GM20000 (cell line): Measurements from ENCODE around the gene TRAPPC10.

Source experiments
- DNase-seq: peaks from one replicate; pipeline ENCODE4 v3.0.0; 2012; ENCODE audit warnings: low spot score
- TF ChIP-seq, protein P1 (sequence below): IDR thresholded peaks from 2 replicates; pipeline ENCODE4 v1.5.1; 2012; ENCODE audit warnings: mild to moderate bottlenecking, control low read depth; ENCODE audit errors: extremely low read depth, missing control alignments

TRAPPC10 gene

DNA sequence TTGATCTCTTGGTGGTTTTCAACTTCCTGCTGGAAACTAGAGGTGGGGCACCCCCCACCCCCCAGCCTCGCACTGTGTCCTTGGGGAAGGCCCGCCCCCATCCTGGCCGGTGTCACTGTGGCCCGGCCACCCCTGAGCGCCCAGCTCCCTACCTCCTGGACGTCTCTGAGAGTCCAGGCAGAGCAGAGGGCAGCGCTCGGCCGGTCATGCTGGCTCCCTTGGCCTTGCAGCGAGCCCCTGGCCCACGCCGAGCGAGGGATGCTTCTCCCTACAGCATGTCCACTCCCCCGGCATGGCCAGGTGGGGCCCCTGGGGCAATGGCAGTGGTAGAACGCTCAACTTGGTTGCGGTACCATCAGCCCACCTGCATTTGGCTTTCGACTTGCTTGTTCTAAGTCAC is 28.7 kb upstream of the TRAPPC10 start:
- DNase-seq: no peak
- TF ChIP-seq, protein P1, sequence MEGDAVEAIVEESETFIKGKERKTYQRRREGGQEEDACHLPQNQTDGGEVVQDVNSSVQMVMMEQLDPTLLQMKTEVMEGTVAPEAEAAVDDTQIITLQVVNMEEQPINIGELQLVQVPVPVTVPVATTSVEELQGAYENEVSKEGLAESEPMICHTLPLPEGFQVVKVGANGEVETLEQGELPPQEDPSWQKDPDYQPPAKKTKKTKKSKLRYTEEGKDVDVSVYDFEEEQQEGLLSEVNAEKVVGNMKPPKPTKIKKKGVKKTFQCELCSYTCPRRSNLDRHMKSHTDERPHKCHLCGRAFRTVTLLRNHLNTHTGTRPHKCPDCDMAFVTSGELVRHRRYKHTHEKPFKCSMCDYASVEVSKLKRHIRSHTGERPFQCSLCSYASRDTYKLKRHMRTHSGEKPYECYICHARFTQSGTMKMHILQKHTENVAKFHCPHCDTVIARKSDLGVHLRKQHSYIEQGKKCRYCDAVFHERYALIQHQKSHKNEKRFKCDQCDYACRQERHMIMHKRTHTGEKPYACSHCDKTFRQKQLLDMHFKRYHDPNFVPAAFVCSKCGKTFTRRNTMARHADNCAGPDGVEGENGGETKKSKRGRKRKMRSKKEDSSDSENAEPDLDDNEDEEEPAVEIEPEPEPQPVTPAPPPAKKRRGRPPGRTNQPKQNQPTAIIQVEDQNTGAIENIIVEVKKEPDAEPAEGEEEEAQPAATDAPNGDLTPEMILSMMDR: no peak

- TF ChIP-seq, protein P1: no peak
- no peak for DNase-seq
Measured at GRCh38 chr21:43983860-43984420, 28.2 kb upstream of the TRAPPC10 start.

DNA sequence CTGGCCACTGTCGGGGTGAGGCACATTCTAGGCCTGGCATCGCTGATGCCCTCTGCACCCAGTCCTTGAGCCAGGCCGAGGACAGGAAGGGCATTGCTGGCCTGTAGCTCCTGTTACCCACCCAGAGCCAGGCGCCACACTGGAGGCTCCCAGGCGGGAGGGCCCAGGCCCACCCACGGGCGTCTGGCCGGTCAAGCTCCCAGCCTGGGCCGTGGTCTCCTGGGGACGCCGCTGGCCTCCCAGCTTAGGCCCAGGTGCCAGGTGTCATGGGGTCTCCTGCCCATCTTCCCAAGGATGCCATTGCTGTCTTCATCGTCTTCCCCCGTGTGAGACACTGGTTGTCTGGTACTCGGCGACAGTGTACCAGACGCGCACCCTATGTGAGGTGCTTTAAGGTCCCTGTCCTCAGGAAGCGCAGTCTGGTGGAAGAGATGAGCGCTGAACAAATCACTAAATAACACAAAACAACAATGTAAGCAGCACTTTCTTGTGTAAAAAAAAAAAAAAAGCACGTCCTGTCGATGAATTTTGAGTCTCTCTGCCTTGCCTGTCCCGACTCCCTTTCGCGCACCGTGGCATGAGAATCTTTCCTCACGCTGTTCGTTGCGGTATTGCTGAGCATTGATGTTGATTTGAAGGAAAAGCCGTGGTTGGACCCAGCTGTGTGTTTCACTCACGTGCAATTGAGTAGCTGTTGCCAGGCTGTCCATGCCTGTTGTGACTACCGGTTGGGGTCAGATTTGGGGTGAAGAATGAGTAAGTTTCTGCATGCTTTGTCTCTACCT is 27.0 kb upstream of the TRAPPC10 start:
- TF ChIP-seq, protein P1: no peak
- no peak for DNase-seq

GRCh38 chr21:43985690-43986251 is 26.3 kb upstream of the TRAPPC10 start:
- DNase-seq: no peak
- TF ChIP-seq, protein P1: no peak

DNA sequence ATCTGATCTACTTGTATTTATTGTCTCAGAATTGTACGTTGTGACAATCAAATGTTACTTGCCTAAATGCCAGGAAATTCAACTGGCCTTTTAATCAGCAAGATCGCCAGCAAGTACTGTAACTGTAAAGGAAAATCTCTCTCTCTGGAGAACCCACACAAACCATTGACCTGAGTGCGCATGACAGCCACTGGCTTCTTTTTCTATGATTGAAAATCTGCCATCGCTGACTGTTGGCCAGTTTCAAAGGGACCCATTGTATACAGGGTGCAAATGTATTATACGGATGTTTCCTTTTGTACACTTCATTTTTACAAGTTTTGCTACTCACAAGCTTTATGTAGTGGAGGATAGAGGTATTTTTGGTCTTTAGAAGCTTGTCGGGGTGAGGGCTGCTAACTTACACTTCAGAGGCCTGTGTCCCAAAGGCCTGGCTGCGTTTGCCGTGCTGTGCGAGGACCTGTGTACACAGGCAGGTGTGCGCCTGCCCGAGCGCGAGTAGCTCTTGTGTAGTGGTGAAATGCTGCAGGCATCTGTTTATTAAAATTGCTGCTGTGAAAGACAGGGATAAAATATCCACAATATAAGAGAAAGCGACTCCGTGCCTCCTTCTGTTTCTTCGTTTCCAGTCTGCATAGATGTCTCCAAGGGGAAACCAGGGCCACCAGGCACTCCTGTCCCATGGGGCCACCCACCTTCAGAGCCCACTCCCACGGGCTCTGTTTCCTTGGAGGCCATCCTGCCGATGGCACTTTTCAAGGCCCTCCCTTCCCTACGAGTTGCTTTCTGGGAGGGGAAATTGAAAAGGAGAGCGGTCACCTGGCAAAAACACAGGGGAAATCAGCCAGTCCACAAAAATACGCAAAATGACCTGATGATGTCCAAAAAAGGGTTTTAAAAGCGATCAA is 25.3 kb upstream of the TRAPPC10 start:
- DNase-seq: no peak
- TF ChIP-seq, protein P1: no peak

- DNase-seq: no peak
- TF ChIP-seq, protein P1: no peak
Measured at GRCh38 chr21:43987509-43987908, 24.6 kb upstream of the TRAPPC10 start.
